Forelimb muscle (tissue), 1 donor: ENCODE results near the gene KRTAP5-5. TPM values are rescaled to one million over a fixed set of nuclear protein-coding genes. Genes with fewer than 3 reads are reported as not detected.

Experiments used
- DNase-seq: peaks from one replicate; pipeline ENCODE4 v3.0.0-alpha.2; 2013; ENCODE audit warnings: low read depth
- polyA plus RNA-seq: library from polyadenylated mRNA; unstranded; fragments of 120-200 nt; gene quantifications from one replicate; pipeline ENCODE4 v1.2.1, GENCODE V29; 2013; ENCODE audit not compliant: insufficient read length

KRTAP5-5 gene
- polyA plus RNA-seq, 1 donor = not detected

DNA sequence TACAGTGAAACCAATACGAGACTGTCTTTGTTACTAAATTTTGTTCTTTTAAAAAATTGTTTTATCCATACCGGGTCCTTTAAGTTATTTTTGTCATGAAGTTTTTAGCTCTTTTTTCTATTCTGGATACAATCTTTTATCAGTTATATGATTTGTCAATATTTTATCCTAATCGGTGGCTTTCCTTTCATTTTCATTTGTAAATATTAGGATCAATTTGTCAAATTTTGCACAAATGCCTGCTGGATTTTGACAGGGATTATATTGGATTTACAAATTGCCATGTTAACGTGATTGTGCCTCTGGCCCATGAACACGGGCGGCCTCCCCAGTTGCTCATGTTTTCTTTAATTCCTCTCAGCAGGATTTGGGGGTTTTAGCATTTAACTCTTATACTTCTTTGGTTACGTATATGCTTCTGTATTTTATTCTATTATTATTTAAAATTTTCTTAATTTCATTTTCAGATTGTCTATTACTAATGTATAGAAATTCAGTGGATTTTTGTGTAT is 46.7 kb downstream of the KRTAP5-5 start:
- no peak for DNase-seq

DNA sequence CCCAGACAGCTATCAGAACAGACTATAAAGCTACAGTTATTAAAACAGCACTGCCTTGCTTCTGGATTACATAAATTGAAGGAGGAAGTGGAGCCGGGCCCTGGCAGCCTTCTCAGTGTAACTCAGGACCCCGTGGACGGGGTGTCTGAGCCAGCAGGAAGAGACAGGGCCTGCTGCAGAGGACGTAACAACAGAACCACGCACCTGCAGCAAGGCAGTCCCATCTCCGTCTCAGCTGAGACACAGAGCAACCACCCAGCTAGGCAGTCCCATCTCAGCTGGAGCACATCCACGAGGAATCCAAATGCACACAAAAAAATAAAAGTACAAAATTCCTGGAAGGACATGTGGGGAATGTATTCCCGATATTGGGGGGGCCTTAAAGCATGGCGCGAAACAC is 50.3 kb downstream of the KRTAP5-5 start:
- no peak for DNase-seq

Other genes starting within 250 kb of the KRTAP5-5 start
- gene BRSK2, start 239.8 kb upstream of the KRTAP5-5 start, polyA plus RNA-seq = 1.2 TPM
- gene MOB2, start 143.0 kb upstream of the KRTAP5-5 start, polyA plus RNA-seq = 22.7 TPM
- 37.3 TPM for gene DUSP8, start 57.5 kb upstream of the KRTAP5-5 start, polyA plus RNA-seq
- 2.5 TPM for gene KRTAP5-1, start 44.5 kb upstream of the KRTAP5-5 start, polyA plus RNA-seq
- gene KRTAP5-2, start 31.5 kb upstream of the KRTAP5-5 start, polyA plus RNA-seq = 0.38 TPM
- not detected for gene KRTAP5-3, start 21.3 kb upstream of the KRTAP5-5 start, polyA plus RNA-seq
- gene KRTAP5-4, start 7.6 kb upstream of the KRTAP5-5 start, polyA plus RNA-seq = not detected
- gene KRTAP5-6, start 67.4 kb downstream of the KRTAP5-5 start, polyA plus RNA-seq = 0.71 TPM
- gene IFITM10, start 120.8 kb downstream of the KRTAP5-5 start, polyA plus RNA-seq = 0.81 TPM
- 80.6 TPM for gene CTSD, start 134.2 kb downstream of the KRTAP5-5 start, polyA plus RNA-seq
- 0.54 TPM for gene SYT8, start 205.2 kb downstream of the KRTAP5-5 start, polyA plus RNA-seq
- 3,886 TPM for gene TNNI2, start 209.2 kb downstream of the KRTAP5-5 start, polyA plus RNA-seq
- 54.4 TPM for gene LSP1, start 223.3 kb downstream of the KRTAP5-5 start, polyA plus RNA-seq